NCI-H2081 (cell line): ENCODE measurements around the gene USP46.

ENCODE experiments used
- DNase-seq, 2 experiments: peaks; one replicate each; lab custom pipeline; 2025; lab: John Stamatoyannopoulos, UW

USP46 gene

DNA sequence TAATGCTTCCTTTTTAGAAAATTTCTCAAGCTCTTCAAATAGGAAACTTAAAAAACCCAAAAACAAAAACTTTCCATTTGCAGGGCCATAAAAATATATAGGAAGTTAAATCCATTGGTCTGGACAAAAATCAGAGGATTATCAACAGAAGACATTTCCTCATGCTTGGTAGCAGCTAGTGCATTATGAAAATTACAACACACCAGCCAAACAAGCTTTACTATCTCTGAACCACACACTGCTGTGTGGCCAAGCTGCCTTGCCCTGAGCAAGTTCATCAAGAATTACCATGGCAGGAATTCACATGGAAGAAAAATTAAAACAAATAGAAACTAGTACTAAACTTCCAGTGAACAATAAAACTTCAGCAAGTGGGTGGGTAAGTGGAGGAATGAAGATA is 3.6 kb downstream of the USP46 start:
- DNase-seq, result no peak

DNA sequence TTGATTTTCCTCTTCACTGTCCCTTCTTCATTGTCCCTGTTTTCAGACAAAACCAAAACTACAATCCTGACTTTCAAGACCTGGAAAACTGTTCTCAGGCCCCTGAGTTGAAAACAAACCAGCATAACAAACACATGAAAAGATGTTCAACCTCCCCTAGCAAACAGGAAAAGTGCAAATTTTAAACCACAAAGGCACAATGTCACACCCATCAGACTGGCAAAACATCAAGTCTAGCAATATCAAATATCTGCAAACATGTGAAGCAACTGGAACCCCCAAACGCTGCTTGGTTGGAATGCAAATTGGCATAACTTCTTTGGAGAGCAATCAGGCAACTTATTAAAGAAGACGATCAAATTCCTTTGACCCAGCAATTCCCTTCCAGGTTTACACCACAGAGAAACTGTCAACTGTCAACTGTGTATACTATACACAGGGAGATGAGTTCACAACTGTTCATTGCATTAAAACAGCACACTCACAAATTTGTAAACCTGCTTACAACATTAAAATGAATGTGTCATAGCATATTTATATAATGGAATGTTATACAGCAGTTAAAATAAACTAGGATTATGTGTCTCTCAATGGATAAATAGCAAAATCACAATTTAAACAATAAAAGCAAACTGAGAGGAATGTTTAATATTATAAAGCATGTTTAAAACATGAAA is 7.0 kb downstream of the USP46 start:
- no peak for DNase-seq

DNA sequence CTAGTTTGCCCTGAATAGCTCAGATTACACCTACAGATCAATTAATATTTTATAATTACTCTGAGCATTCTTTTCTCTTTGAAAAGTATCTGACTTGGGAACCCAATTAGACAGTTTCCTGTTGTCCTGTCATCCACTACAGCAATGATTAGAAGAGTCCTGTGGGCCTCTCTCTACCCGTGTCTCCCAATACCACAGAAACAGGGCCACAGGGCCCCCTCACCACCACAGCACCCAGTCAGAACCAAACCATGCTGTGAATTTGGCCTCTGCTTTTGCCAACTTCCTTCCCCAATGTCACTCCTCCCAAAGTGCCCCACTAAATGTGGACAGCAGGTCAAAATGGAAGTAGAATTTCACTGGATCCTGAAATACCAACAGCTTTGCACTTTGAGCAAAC is 10.3 kb downstream of the USP46 start:
- no peak for DNase-seq

DNA sequence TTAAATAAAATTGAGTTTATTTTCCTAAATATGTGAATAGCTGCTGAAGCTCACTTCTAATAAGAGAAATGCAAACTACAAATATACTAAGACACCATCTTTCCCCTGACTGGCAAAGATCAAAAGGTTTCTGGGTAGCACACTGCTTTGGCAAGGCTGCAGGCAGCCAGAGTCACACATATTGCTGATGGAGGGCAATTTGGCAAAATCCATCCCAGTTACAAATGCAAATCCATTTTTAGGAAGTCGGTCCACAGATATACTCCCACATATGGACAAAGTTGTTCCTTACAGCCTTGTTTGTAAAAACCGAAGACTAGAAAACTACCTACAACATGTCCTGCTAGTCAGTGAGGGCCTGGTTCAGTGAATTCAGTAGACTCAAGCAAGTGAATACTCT is 12.4 kb downstream of the USP46 start:
- DNase-seq, result no peak

DNA sequence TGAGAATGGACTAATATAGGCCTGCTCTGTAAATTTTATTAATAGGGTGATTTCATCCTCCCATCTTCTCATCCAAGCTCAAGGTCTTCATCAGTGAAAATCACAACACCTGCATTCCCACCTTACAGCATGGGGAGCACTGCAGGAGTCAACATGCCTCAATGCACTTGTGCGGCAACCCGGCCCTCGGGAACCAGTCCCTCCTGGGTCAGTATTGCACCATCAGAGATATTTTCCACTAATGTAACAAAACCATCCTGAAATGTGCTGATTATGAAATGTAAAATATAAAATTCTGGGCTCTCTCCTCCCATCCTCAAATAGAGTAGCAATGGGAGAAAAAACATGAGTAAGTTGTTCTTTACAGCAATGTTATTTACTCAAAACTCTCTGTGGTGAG is 13.0 kb downstream of the USP46 start:
- no peak for DNase-seq

DNA sequence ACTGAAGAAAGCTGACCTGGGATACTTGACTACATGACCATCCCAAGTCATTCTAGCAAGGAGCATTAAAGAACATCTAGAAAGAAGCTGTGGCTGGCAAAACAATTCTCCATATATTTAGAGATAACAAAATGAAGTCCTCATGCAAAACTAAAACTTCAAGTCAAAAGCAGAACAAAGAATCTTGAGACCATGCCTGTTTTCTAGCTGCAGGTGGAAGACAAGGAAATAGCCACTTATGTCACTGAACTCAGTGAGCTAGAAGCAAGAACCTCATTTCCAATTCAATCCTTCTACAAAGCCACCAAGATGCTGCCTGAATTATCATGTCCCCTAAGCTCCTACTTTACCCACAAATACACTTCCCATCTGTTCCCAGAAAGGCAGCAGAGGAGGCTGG is 13.8 kb downstream of the USP46 start:
- no peak for DNase-seq

DNA sequence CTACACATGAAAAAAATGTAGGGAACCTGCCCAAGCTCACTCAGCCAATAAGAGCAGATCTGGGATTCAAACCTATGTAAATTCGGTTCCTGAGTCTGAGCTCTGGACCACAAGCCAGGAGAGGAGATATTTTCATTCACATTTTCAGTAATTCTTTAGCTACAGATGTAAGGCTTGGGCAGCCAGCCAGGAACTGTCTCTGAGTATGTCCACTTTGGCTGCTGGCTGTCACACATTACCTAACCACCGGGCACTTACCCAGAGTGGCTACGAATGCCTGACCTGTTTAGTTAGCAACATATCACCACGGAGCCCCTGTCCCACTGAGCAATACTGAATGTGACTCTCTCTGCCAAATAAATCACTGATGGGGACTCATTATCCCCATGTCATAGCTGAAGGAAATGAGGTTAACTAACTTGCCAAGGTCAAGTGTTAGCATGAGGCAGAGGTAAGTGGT is 15.3 kb downstream of the USP46 start:
- peak in 1 of 2 experiments; percentile 19 for DNase-seq

DNA sequence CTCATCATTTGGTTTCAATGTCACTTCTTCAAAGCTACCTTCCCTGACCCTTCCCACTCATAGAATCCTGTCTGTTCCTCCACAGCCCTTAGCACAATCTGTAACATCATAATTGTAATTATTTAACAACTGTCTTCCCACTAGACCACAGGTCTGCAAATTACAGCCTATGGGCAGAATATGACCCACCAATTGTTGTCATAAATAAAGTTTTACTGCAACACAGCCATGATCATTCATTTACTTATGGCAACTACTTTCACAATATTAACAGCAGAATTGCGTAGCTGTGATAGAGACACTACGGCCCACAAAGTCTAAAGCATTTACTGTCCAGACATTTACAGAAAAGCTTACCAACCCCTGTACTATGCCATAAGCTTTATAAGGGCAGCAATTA is 15.9 kb downstream of the USP46 start:
- no peak for DNase-seq

DNA sequence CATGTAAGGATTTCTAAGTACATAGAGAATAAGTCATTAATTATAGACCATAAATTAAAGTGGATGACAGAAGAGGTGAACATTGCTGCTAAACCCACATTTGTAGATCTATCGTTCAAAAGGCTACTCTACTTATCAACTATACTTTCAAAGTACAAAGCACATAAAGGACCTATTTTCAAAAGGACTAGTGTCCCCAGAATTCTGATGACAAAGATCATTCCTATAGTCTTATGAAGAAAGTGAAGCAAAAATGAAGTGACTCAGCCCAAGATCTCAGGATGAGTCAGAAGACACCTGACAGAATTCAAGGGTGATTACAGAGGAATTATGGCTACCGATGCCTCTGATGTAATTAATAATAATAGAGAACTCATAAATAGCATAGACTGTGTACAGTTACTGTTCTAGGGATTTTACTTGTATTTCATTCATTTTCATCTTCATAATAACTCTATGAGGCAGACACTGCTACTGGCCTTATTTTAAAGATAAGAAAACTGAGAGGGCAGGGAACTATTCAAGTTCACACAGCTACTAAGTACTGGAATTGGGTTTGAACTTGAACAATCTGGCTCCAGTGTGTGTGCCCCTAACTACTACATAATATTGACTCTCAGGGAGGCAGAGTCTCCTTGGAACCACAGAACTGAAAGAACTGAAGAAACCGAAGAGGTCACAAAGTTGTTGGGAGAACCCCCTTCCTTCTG is 17.1 kb downstream of the USP46 start:
- no peak for DNase-seq

DNA sequence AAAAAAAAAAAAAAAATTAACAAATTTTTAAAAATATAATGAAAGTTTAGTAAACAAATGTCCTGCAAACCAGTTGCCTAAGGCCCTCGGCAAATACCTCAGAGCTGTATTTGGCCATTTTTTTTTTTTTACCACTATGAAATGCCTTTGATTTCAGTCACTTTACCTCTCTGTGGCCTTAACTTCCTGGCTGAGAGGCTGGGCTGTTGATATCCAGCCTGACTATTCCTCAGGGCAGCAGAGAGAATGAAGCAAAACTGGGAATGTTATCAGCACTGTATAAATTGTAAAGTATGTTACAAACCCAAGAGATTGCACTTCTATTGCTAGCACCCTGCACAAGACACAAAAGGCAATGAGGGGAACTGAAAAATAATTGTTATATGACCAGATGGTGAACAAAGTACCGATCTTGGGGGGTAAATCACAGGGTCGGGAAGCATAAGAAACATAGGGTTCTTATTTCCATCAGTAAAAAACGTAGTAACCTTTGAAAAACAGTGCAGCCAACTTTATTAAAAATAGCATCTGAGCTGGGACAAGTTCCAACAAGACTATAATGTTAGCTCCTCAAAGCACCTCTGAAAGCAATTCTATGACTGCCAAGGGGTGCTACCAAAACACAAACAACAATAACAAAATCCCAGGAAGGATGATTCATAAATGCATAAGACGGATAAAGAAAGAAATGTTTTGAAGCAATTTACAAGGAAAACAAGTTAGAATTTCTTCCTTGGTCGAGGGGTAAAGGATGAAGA is 18.1 kb downstream of the USP46 start:
- DNase-seq, result no peak

DNA sequence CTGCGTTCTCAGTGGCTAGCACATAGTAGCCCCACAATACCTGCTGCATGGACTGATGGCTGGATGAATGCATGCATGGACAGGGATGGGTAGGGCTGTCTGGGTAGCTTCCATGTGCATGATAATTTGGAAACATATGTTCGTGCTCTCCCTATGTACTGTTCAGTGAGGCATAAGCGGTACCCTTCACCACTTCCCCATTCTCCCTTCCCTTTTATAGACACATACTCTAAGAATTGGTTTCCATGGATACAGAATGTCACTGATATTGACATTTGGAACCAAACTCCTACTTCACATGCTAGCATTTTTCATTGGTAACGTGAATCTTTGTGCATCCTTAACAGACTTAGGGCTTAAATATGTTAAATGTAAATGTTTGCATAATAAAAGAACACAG is 20.4 kb downstream of the USP46 start:
- no peak for DNase-seq

DNA sequence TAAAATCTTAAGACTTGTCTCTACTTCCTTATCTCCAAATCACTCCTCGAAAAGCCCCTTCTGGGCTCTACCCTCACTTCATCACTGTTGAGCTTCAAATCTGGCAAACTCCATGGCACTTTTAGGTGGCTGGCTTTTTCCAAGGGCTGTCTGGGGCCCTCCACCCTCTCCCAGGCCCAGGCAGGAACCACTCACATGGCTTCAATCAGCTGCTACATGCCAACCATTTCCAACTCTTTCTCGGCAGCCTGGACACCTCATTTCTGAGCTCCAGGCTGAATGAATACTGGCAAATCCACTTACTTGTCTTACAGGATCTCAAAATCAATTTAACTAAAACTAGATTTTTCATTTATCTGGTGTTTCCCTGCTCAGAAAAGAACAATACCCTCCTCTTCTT is 22.0 kb downstream of the USP46 start:
- DNase-seq, result no peak

DNA sequence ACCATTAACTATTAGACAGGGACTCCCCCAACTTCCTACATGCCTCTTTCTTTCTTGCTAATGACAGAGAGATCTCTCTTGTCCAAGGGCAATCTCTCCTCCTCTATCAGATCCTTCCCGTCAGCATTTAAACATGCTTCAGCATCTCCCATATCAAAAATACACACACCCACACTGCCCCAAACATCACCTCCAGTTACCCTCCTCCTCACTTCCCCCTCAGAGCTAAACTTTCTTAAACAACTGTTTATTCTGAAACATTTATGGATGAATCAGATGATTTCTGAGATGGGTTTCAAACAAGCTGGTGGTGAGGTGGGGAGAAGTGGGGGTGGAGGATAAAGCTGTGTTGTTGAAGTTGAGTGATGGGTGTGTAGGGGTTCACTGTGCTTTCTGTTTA is 23.5 kb downstream of the USP46 start:
- DNase-seq, result no peak

DNA sequence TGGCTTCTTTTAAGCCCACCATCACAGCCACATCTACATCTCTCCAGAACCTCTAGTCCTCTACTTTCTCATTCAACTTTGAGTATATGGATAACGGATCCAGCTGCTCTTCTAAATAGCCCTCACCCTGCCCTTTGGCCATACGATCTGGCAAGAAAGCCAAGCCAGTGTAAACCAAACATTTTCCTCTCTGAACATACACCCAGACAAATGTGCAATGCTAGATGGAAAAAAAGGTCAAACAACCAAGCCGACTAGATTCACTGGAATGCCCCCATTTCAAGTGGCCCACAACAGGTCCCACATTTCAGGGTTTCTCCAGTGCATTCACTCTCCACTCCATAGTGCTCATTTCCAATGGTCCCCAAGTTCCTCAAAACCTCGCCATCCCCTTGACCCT is 24.0 kb downstream of the USP46 start:
- DNase-seq, result no peak

DNA sequence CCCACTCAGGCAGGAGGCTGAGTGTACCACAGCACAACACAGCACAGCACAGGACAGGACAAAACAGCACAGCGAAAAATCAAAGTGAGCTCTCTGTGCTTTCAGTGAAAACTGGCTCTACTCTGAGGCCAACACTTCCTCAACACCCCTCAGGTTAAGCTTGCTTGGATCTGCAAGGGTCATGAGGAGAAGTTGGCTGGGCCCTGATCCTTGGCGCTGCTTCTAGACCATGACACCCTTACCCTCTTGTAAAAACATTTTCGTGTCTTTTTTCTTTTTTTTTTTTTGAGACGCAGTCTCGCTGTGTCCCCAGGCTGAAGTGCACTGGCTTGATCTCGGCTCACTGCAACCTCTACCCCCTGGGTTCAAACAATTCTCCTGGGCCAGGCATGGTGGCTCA is 25.3 kb downstream of the USP46 start:
- DNase-seq, result no peak

DNA sequence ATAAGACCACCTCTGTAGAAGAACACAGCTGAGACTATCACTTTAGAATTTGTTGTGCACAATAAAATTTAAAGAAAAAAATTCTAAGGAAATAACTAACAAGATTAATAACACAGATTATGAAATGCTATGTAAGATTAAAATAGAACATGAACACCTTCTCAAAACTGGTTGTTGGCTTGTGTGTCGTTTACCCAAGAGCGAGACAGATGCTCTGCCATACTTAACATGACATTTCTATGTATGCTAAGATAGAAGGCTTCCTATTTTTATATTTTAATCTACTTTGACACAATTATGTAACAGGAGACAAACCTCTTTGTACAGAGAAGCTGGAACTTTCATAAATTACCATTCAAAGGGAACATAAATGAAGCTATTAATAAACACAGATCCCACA is 30.1 kb downstream of the USP46 start:
- no peak for DNase-seq

DNA sequence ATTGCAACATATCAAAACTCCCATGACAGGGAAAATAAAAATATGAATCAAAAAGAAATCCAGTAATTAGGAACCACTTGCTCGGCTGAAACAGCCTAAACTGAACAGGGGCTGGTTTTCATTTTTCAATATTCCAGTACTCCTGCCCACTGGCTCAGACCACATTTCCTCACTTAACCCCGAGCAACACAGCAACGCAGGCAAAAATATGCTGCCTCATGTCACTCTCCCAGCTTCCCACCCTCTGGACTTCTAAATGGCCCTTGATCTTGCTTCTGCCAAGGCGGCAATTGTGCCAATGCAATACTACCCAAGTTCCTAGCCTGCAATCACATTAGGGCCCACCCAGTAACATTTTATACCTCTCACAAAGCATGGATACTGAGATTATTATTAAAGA is 30.6 kb downstream of the USP46 start:
- no peak for DNase-seq

DNA sequence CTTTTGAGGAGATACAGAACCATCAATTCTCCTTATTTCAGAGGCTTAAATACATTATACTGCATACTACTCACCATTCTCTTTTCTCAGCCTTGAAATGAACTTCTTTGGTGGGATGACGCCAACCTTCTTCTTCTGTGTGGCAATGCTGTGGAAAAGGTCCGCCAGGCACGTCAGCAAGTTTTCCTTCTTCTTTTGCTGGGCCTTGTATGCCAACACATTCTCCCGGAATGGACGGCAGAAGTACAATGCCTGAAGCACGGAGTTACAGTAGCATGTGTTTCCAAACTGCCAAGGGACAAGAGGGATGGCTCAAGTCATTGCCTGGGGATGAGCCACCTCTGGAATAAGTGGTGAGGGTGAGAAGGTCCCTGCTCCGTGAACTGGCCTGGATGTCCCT is 31.2 kb downstream of the USP46 start:
- no peak for DNase-seq

DNA sequence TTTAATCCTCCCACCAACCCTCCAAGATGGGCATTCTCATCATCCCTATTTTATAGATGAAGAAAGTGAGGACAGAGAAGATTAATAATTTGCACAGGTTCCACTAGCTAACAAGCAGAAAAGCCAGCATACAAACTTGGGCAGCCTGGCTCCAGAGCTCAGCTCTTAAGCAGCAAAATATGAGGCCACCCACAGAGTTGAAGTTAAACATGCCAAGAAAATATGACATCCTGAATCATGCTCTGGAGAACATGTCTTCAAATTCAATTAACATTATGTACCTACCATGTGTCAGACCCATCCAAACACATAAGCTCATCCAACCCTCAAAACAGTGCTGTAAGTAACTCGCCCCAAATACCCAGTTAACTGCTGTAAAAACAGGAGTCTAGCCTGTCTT is 33.9 kb downstream of the USP46 start:
- no peak for DNase-seq

DNA sequence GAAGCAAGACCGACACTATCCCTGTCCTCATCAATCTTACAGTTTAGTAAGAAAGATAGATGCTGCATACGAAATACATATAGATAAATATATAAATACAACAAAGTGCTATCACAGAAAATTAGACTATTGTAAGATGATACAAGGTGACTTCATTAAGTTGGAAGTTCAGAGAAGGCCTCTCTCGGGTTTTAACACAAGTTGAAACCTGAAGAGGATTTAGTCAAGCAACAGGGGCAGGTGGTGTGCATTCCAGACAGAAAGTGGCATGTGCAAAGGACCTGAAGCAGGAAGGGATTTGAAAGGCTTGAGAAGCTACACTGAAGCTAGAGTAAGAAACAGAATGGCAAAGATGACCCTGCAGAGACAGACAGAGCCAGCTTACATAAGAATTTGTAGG is 36.5 kb downstream of the USP46 start:
- DNase-seq, result no peak

DNA sequence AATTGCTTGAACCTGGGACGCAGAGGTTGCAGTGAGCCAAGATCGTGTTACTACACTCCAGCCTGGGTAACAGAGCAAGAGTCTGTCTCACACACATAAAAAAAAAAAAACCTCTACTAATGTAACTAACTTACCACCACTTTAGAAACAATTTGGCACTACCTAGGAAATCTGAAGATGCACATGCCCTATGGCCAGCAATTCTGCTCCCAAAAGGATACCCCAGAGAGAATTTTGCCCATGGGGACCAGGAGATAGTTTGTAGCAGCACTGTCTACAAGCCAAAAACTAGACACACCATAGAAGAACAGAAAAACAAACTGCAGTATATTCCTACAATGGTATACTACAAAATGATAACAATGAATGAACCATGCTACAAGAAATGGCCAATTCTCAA is 37.5 kb downstream of the USP46 start:
- no peak for DNase-seq

DNA sequence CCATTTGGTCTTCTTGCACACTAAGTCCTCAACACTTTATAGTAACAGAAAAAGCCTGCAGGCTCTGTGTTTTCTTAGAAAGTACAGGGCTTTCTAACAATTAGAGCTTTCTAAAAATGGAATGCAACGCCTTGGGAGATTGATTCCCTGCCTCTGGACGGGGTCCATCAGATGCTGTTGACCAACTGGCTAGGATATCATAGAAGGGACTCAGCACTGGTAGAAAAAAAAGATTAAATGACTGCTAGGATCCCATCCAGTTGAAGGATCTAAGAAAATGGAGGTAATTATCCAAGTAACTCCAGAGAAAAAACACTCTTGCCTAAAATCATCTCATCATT is 39.5 kb downstream of the USP46 start:
- DNase-seq, result no peak

DNA sequence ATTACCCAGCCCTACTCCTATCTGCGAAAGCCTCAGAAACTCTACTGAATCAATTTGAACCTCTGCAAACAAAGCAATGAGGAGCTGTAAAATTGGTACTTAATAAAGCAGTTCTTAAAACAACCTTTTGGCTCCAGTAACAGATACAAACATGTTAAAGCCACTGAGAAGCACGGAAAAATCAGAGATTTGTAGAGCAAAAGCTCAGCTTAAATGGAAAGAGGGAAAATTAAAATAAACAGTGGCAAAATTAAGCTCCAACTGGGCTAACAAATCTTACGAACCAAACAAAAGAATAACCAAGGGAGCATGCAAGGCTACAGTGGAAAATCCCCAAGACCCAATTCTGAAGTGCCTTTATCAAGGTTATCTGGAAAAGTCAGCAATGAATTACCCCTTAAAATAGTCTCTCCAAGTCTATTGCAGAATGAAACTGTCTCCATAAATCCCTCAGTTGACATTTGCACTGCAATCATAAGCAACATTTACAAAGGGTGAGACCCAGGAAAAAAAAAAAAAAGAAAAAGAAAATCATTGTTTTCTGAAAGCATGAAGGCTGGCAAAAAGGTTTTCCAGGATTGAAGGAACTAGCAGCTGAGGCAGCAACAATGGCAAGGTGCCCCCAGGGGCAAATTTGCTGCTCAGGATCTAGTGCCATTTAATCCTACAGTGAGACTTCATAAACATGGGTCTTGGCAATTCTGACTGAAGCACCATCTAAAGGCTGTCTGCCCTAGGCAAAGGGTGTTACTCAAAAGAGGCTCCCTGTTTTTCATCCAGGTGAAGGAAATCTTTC is 40.1 kb downstream of the USP46 start:
- DNase-seq, result no peak
